CD8-positive, alpha-beta memory T cell (primary cell): ENCODE results near the gene PRUNE2. TPM values are rescaled to one million over a fixed set of nuclear protein-coding genes. Genes with fewer than 3 reads are reported as not detected.
A peak's percentile ranks its signal among the peaks of the same experiment; 100 is the strongest.

Source experiments
- CTCF ChIA-PET: fragments of 350-600 bp; sonication (Branson Sonifier 250); formaldehyde crosslinking; loops from one replicate; lab custom pipeline; 2021; ENCODE audit warnings: antibody characterized with exemption; lab: Charles Lee
- POLR2A ChIA-PET: fragments of 350-600 bp; sonication (Branson Sonifier 250); formaldehyde crosslinking; loops from one replicate; lab custom pipeline; 2021; ENCODE audit warnings: antibody characterized with exemption; lab: Charles Lee
- DNase-seq, 5 donors: peaks; one replicate each; pipeline versions ENCODE4 v3.0.0 to v3.0.0-alpha.2; 2020 to 2022; ENCODE audit warnings: mixed read lengths in 1 of 5
- H3K27ac ChIP-seq: one replicate; pipeline ENCODE4 v1.7.0; 2013; ENCODE audit warnings: low read depth, mild to moderate bottlenecking, low read length, moderate library complexity
- H3K27me3 ChIP-seq: 2 replicates; pipeline ENCODE4 v1.7.0; 2013; ENCODE audit warnings: low read length, mild to moderate bottlenecking; ENCODE audit not compliant: insufficient read depth, poor library complexity, severe bottlenecking
- H3K36me3 ChIP-seq: 2 replicates; pipeline ENCODE4 v1.7.0; 2013; ENCODE audit warnings: mild to moderate bottlenecking, low read length, moderate library complexity; ENCODE audit not compliant: insufficient read depth
- H3K4me1 ChIP-seq: 2 replicates; pipeline ENCODE4 v1.7.0; 2013; ENCODE audit warnings: mild to moderate bottlenecking, low read length, moderate library complexity; ENCODE audit not compliant: insufficient read depth
- H3K4me3 ChIP-seq: 2 replicates; pipeline ENCODE4 v1.7.0; 2013; ENCODE audit warnings: mild to moderate bottlenecking, low read length
- H3K9me3 ChIP-seq: 2 replicates; pipeline ENCODE4 v1.7.0; 2013; ENCODE audit warnings: mild to moderate bottlenecking, low read length
- H3K27ac Mint-ChIP-seq, 8 donors: one replicate each; pipeline ENCODE4 v1.8.0; 2020 to 2021; ENCODE audit warnings: mixed read lengths in 8 of 8, mild to moderate bottlenecking in 6 of 8, inconsistent platforms in 3 of 8, moderate library complexity in 3 of 8
- H3K27me3 Mint-ChIP-seq, 2 donors: one replicate each; pipeline ENCODE4 v1.8.0; 2020 to 2021; ENCODE audit warnings: mixed read lengths in 2 of 2, mild to moderate bottlenecking in 1 of 2, moderate library complexity in 1 of 2
- H3K36me3 Mint-ChIP-seq, 3 donors: one replicate each; pipeline ENCODE4 v1.8.0; 2020 to 2021; ENCODE audit warnings: mixed read lengths in 3 of 3, inconsistent platforms in 1 of 3, mild to moderate bottlenecking in 1 of 3
- H3K4me1 Mint-ChIP-seq, 3 donors: one replicate each; pipeline ENCODE4 v1.8.0; 2020 to 2021; ENCODE audit warnings: mixed read lengths in 3 of 3, inconsistent platforms in 1 of 3, mild to moderate bottlenecking in 1 of 3
- H3K4me3 Mint-ChIP-seq, 7 donors: one replicate each; pipeline ENCODE4 v1.8.0; 2020 to 2021; ENCODE audit warnings: mixed read lengths in 7 of 7, mild to moderate bottlenecking in 6 of 7, moderate library complexity in 4 of 7, inconsistent platforms in 2 of 7
- H3K9me3 Mint-ChIP-seq, 5 donors: one replicate each; pipeline ENCODE4 v1.8.0; 2020 to 2022; ENCODE audit warnings: mixed read lengths in 5 of 5, mild to moderate bottlenecking in 3 of 5, moderate library complexity in 2 of 5, inconsistent platforms in 1 of 5
- polyA plus RNA-seq: library from polyadenylated mRNA; unstranded; fragments of 300-500 nt; fragmentation: Illumina TruSeq; gene quantifications from one replicate; pipeline ENCODE4 v1.2.3, GENCODE V29; 2021
- total RNA-seq, 2 experiments: library from RNA; stranded (reverse); gene quantifications; one replicate each; pipeline ENCODE4 v1.2.3, GENCODE V29; 2021

Gene PRUNE2
- total and polyA plus RNA-seq, 3 experiments from 2014 or later = 0.21 to 0.53 (median 0.48) TPM

DNA sequence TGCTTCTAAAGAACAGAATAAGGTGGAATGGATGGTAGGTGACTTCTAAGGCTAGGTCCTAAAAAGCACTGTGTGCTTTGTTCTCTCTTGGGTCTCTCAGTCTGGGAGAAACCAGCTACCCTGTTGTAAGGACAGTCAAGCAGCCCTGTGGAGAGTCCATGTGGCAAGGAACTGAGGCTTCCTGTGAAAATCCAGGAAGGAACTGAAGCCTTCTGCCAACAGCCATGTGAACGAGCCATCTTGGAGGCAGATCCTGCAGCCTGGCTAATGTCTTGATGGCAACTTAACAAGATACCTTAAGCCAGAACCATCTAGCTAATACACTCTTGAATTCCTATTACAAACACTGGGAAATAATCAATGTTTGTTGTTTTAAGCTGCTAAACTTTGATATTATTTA lies 241.8 kb downstream of the PRUNE2 start:
- CTCF ChIA-PET = interaction anchor here (0.8 to 1.1 kb wide), 3 partner anchors 21 to 217 kb away, joined by 3 read pairs; no protein-coding TSS in a partner anchor
- Mint-ChIP-seq H3K36me3 (no peaks in the 10 kb centered on the region), H3K27me3 (peaks cover 0 to 9% of the 10 kb centered on the region in 2 donors), H3K27ac (no peak overlapping the region), H3K4me3 (no peak overlapping the region), H3K9me3 (peaks cover 0 to 3% (median 0%) of the 10 kb centered on the region in 5 donors), H3K4me1 (peaks cover 3 to 12% (median 8%) of the 10 kb centered on the region in 3 donors)
- Histone ChIP-seq H3K4me3 (no peak overlapping the region), H3K27me3 (no peaks in the 10 kb centered on the region), H3K9me3 (no peaks in the 10 kb centered on the region), H3K4me1 (no peaks in the 10 kb centered on the region), H3K27ac (no peak overlapping the region), H3K36me3 (no peaks in the 10 kb centered on the region)
- DNase-seq = no peak
- POLR2A ChIA-PET = no interaction called here

DNA sequence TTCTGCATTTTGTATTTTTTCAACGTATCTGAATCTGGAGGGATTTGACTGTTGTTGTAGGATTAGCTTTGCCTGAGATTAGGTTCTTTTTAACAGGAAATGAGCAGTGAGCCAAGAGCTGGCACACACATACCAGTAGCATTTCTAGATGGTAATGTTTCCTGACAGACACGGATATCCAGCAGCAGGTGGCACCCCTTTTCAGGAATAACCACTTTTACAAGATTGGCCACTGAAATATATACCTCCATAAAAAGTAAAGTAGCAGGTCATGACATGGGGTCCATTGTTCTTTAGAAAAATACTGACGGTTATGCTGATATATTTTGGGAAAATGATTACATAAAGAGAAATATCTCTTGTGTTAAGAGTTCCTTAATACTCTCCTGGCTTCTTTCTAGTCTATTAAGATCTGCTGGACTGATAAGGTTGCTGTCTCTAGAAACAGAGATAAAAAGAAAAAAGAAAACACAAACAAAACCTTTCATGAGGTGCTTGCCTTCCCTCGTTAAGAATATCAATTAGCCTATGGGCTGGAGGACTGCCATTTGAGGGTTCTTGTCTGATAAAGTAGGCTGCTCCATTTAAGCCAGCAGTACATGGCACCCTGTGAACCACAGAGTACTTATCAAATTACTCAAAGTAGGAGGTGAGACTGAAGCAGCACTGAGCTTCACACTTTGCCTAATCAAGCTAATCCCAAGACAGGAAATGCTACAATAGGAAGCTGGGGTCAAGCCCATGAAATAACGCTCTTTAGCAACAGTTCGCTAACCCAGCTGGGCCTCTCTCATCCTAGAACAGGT lies 243.2 kb downstream of the PRUNE2 start:
- Mint-ChIP-seq H3K36me3 (no peaks in the 10 kb centered on the region), H3K27me3 (peaks cover 0 to 7% of the 10 kb centered on the region in 2 donors), H3K9me3 (no peaks in the 10 kb centered on the region), H3K4me1 (peaks cover 7 to 21% (median 19%) of the 10 kb centered on the region in 3 donors), H3K27ac (peak overlapping the region in 2 of 8 donors; percentile 17 to 58), H3K4me3 (no peak overlapping the region)
- Histone ChIP-seq H3K9me3 (no peaks in the 10 kb centered on the region), H3K27ac (no peak overlapping the region), H3K4me3 (no peak overlapping the region), H3K27me3 (no peaks in the 10 kb centered on the region), H3K36me3 (no peaks in the 10 kb centered on the region), H3K4me1 (no peaks in the 10 kb centered on the region)
- no peak for DNase-seq
- ChIA-PET CTCF (interaction anchor here (0.7 to 1.1 kb wide), 3 partner anchors 9 to 215 kb away, joined by 3 read pairs; no protein-coding TSS in a partner anchor), POLR2A (no interaction called here)

DNA sequence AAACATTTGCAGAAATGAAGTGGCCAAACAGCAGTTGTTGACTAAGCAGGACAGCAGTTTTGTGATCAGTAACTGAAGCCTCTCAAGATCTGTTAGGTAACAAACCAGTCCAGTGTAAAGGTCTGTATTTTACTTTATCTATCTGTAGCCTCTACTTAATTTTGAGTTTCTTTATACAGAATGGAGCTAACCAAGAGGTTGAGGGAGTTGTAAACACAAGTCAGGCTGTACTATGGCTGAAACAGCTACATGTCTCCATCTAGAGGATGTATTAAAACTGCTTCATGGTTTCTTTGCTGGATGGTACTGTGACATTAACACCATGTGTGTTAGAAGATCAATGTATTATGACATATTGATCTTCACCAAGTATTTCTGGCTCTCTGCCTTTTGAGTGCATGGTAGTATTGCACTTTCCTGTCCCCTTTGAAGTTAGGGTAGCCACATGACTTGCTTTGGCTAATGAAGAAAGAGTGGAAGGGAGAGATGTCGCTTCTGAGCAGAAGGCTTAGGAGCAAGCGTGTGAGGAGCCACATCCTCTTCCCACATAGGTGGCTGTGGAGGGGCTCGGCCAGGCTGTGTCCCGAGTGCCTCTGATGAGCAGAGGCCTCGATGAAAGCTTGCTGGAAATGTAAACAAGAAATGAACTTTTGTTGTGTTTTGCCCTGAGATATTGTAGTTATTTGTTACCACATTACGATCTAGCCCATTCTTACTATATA lies 247.2 kb downstream of the PRUNE2 start:
- DNase-seq = peak in 1 of 5 donors; percentile 22
- CTCF ChIA-PET = interaction anchor here (0.6 to 5.6 kb wide), 24 partner anchors 8 to 265 kb away, joined by 3 to 42 read pairs (median 4); partner anchors contain the start of genes GCNT1 and RFK
- H3K27me3 Mint-ChIP-seq = no peaks in the 10 kb centered on the region
- H3K27ac Mint-ChIP-seq = peak overlapping the region in 3 of 8 donors; percentile 0 to 52 (median 3)
- H3K27me3 ChIP-seq = no peaks in the 10 kb centered on the region
- H3K27ac ChIP-seq = no peak overlapping the region
- no peaks in the 10 kb centered on the region for H3K36me3 Mint-ChIP-seq
- peak overlapping the region in 1 of 7 donors; percentile 7 for H3K4me3 Mint-ChIP-seq
- H3K4me1 Mint-ChIP-seq = peaks cover 38 to 60% (median 51%) of the 10 kb centered on the region in 3 donors
- no peak overlapping the region for H3K4me3 ChIP-seq
- no peaks in the 10 kb centered on the region for H3K9me3 ChIP-seq
- H3K9me3 Mint-ChIP-seq = no peaks in the 10 kb centered on the region
- H3K4me1 ChIP-seq = peaks cover 4% of the 10 kb centered on the region
- H3K36me3 ChIP-seq = no peaks in the 10 kb centered on the region
- POLR2A ChIA-PET = no interaction called here

DNA sequence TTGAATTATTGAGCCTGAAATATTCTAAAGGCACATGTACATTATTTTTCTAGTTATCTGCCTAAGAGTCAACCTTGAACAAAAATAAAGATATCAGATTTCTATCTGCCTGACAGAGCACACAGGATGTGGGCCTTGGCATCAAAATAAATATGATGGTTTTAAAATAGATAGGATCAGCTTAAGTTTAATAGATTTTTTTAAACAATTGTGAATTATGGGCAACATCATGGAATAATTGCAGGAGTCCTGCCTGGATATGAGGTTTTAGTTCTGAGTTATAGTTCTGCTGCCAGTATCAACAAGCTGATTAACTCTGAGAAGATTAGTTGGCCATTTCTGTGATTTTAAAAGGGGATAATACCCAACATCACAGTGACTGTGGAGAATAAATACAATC lies 248.6 kb downstream of the PRUNE2 start:
- H3K4me3 ChIP-seq = no peak overlapping the region
- CTCF ChIA-PET = interaction anchor here (1.1 to 5.6 kb wide), 3 partner anchors 200 to 253 kb away, joined by 3 to 42 read pairs (median 38); partner anchors contain the start of gene GCNT1
- Mint-ChIP-seq H3K4me3 (no peak overlapping the region), H3K9me3 (no peaks in the 10 kb centered on the region), H3K4me1 (peaks cover 39 to 59% (median 45%) of the 10 kb centered on the region in 3 donors), H3K27ac (peak overlapping the region in 2 of 8 donors; percentile 11 to 50), H3K36me3 (no peaks in the 10 kb centered on the region), H3K27me3 (no peaks in the 10 kb centered on the region)
- no peak for DNase-seq
- H3K27me3 ChIP-seq = no peaks in the 10 kb centered on the region
- no peaks in the 10 kb centered on the region for H3K9me3 ChIP-seq
- POLR2A ChIA-PET = no interaction called here
- no peak overlapping the region for H3K27ac ChIP-seq
- peaks cover 4% of the 10 kb centered on the region for H3K4me1 ChIP-seq
- no peaks in the 10 kb centered on the region for H3K36me3 ChIP-seq

DNA sequence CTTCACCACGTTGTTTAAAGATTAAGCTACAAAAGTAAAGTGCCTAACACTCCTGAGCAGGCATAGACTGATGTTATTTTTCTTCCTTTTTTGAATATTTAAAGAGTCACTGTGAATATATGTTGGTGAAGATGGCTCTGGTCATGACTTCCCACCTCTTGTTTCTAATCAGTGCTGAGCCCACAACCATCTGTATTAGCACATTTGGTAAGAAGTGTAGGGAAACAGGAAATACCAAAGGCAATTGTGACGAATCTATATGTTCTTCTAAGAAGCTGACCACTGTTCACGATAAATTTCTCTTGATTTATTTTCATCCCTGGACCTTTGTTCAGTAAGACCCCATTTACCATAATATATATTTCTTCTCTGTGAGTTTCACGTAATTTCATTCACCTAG lies 249.9 kb downstream of the PRUNE2 start:
- no peak overlapping the region for H3K4me3 ChIP-seq
- peaks cover 8% of the 10 kb centered on the region for H3K4me1 ChIP-seq
- no peaks in the 10 kb centered on the region for H3K36me3 ChIP-seq
- no peak overlapping the region for H3K27ac ChIP-seq
- H3K4me3 Mint-ChIP-seq = no peak overlapping the region
- no peak for DNase-seq
- POLR2A ChIA-PET = no interaction called here
- CTCF ChIA-PET = interaction anchor here (4.3 to 5.6 kb wide), 2 partner anchors 199 to 209 kb away, joined by 38 to 42 read pairs; partner anchors contain the start of gene GCNT1
- no peaks in the 10 kb centered on the region for H3K9me3 Mint-ChIP-seq
- H3K4me1 Mint-ChIP-seq = peaks cover 50 to 70% (median 58%) of the 10 kb centered on the region in 3 donors
- no peaks in the 10 kb centered on the region for H3K27me3 ChIP-seq
- H3K36me3 Mint-ChIP-seq = no peaks in the 10 kb centered on the region
- H3K27me3 Mint-ChIP-seq = no peaks in the 10 kb centered on the region
- H3K9me3 ChIP-seq = no peaks in the 10 kb centered on the region
- H3K27ac Mint-ChIP-seq = peak overlapping the region in 5 of 8 donors; percentile 4 to 69 (median 10)

DNA sequence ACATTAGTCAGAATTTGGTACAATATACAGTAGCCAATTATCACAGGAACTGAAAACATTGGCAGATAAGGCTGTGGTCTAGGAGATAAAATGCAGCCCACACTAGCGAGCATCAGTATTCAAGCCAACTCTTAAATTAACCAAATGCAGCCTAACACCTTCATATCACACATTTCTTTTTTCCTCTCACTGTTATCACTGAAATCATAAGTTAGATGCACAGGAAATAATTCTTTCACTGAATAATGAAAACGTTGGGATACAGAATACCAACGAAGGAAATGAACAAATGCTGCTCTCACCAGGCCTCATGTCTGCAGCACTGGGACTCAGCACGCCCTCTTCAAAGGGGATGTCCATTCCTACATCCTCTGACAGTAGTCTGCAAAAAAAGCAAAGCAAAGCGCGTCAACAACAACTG lies 250.8 kb downstream of the PRUNE2 start:
- no peaks in the 10 kb centered on the region for H3K9me3 Mint-ChIP-seq
- Histone ChIP-seq H3K4me1 (peaks cover 14% of the 10 kb centered on the region), H3K27ac (no peak overlapping the region), H3K9me3 (no peaks in the 10 kb centered on the region), H3K36me3 (no peaks in the 10 kb centered on the region), H3K4me3 (no peak overlapping the region), H3K27me3 (no peaks in the 10 kb centered on the region)
- H3K27ac Mint-ChIP-seq = peak overlapping the region; percentile 27 to 87 (median 71)
- H3K4me1 Mint-ChIP-seq = peaks cover 57 to 77% (median 65%) of the 10 kb centered on the region in 3 donors
- no peaks in the 10 kb centered on the region for H3K27me3 Mint-ChIP-seq
- DNase-seq = peak in 1 of 5 donors; percentile 6
- H3K36me3 Mint-ChIP-seq = no peaks in the 10 kb centered on the region
- ChIA-PET CTCF (interaction anchor here (5.6 kb wide), 1 partner anchor 198 kb away, joined by 38 read pairs; the partner anchor contains the start of gene GCNT1), POLR2A (no interaction called here)
- peak overlapping the region in 6 of 7 donors; percentile 27 to 66 (median 53) for H3K4me3 Mint-ChIP-seq

DNA sequence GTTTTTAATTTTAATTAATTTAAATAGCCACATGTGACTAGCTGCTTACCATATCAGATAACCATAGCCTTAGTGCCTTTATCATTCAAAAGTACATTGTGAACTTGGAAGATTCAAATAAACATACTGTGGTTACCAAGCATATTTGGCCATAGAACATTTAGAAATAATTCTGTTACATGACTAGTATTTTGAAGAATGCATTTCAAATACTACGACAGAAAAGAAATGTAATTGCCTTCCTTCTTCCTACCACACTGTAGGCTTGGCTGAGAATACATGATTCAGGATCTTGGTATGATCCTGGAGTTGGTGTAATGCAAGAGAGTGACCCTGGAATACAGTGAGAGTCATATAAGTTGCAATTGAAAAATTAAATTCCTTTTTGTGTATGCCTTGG lies 251.3 kb downstream of the PRUNE2 start:
- CTCF ChIA-PET = interaction anchor here (1.0 kb wide), 1 partner anchor 8 kb away, joined by 3 read pairs; no protein-coding TSS in a partner anchor
- Histone ChIP-seq H3K27ac (no peak overlapping the region), H3K4me1 (peaks cover 14% of the 10 kb centered on the region), H3K27me3 (no peaks in the 10 kb centered on the region), H3K4me3 (no peak overlapping the region), H3K36me3 (no peaks in the 10 kb centered on the region), H3K9me3 (no peaks in the 10 kb centered on the region)
- Mint-ChIP-seq H3K27ac (peak overlapping the region in 7 of 8 donors; percentile 27 to 87 (median 72)), H3K4me1 (peaks cover 57 to 77% (median 65%) of the 10 kb centered on the region in 3 donors), H3K4me3 (peak overlapping the region in 6 of 7 donors; percentile 27 to 66 (median 53)), H3K9me3 (no peaks in the 10 kb centered on the region), H3K36me3 (no peaks in the 10 kb centered on the region), H3K27me3 (no peaks in the 10 kb centered on the region)
- POLR2A ChIA-PET = no interaction called here
- no peak for DNase-seq
